Activated CD8-positive, alpha-beta T cell treated with anti-CD3 and anti-CD28 coated beads for 36 hours (primary cell): ENCODE measurements around the gene VWA2. TPM values are rescaled to one million over a fixed set of nuclear protein-coding genes. Genes with fewer than 3 reads are reported as not detected.

Source experiments
- ATAC-seq: fragments of 200-7000 bp; cut with Tn5 transposase; one replicate; pipeline ENCODE4 v1.10.0; 2021; ENCODE audit warnings: mild to moderate bottlenecking, moderate library complexity
- CTCF ChIA-PET: fragments of 350-600 bp; sonication (Branson Sonifier 250); formaldehyde crosslinking; loops from one replicate; lab custom pipeline; 2021; ENCODE audit warnings: antibody characterized with exemption; lab: Charles Lee
- POLR2A ChIA-PET: fragments of 350-600 bp; sonication (Branson Sonifier 250); formaldehyde crosslinking; loops from one replicate; lab custom pipeline; 2021; ENCODE audit warnings: antibody characterized with exemption; lab: Charles Lee
- DNase-seq: peaks from one replicate; pipeline ENCODE4 v3.0.0-alpha.2; 2020
- H3K27ac Mint-ChIP-seq: one replicate; pipeline ENCODE4 v1.8.0; 2021; ENCODE audit warnings: mild to moderate bottlenecking, mixed read lengths
- H3K27me3 Mint-ChIP-seq: one replicate; pipeline ENCODE4 v1.8.0; 2021; ENCODE audit warnings: mixed read lengths
- H3K36me3 Mint-ChIP-seq: one replicate; pipeline ENCODE4 v1.8.0; 2021; ENCODE audit warnings: low read depth, mixed read lengths
- H3K4me1 Mint-ChIP-seq: one replicate; pipeline ENCODE4 v1.8.0; 2021; ENCODE audit warnings: low read depth, mixed read lengths
- H3K4me3 Mint-ChIP-seq: one replicate; pipeline ENCODE4 v1.8.0; 2021; ENCODE audit warnings: mild to moderate bottlenecking, moderate library complexity, mixed read lengths
- H3K9me3 Mint-ChIP-seq: one replicate; pipeline ENCODE4 v1.8.0; 2021; ENCODE audit warnings: mixed read lengths
- intact Hi-C: fragments of 100-400 bp; cut with micrococcal nuclease; formaldehyde crosslinking; loops from one replicate; pipeline ENCODE4 v1.10.0; 2022
- total RNA-seq, 2 experiments: library from RNA; stranded (reverse); gene quantifications; one replicate each; pipeline ENCODE4 v1.2.3, GENCODE V29; 2021
- TF ChIP-seq, protein P1 (sequence below): fragments of 200-600 bp; IDR thresholded peaks from one replicate; pipeline ENCODE4 v1.8.0; 2022; ENCODE audit warnings: antibody characterized with exemption, mild to moderate bottlenecking

VWA2 gene
- total RNA-seq, 2 experiments from 2014 or later, result not detected

DNA sequence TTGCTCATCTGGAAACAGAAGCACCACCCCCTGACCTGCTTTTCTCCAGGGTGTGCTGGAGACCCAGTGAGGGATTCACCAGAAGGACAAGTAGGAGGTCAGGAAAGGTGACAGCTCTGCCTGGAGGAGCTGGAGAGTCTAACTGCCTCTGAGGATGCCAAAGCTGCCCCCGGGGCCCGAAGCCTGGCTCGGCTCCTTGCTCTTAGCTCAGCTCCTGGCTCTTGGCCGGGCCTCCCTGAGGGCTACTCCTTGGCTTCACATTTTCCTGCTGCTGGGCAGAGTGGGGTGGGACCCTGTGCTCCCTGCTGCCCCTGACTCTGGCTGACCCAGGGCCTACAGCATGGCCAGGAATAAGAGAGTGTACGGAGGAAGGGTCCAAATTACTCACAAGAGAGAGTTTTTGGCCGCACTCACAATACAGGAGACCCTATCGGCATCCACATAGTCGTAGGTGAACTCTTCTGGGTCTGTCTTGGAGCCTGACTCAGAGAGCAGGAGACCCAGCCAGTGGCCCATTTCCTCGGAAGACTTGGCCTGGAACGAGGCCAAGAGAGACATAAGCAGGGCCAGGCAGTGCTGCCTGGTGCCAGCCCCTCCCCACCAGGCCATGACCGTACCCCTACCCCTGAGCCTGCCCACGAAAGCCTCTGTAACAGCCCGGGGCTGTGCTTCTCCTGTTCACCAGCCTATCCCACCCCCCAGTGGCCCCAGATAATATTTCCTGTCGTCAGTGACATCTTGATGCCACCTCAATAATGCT is 63.1 kb downstream of the VWA2 start:
- ChIA-PET POLR2A (no interaction called here), CTCF (interaction anchor here (0.8 to 2.7 kb wide), 11 partner anchors 10 to 482 kb away, joined by 3 to 30 read pairs (median 17); no protein-coding TSS in a partner anchor)
- peaks cover 5% of the 10 kb centered on the region for H3K36me3 Mint-ChIP-seq
- no peaks in the 10 kb centered on the region for H3K27me3 Mint-ChIP-seq
- H3K4me1 Mint-ChIP-seq, result peaks cover 9% of the 10 kb centered on the region
- H3K4me3 Mint-ChIP-seq, result no peak overlapping the region
- no peak for DNase-seq
- no peak overlapping the region for H3K27ac Mint-ChIP-seq
- no peaks in the 10 kb centered on the region for H3K9me3 Mint-ChIP-seq
- no peak for ATAC-seq
- intact Hi-C loops, result loop anchor here (5.0 kb wide), 2 partner anchors 125 to 245 kb away; no protein-coding TSS in a partner anchor
- TF ChIP-seq, protein P1, sequence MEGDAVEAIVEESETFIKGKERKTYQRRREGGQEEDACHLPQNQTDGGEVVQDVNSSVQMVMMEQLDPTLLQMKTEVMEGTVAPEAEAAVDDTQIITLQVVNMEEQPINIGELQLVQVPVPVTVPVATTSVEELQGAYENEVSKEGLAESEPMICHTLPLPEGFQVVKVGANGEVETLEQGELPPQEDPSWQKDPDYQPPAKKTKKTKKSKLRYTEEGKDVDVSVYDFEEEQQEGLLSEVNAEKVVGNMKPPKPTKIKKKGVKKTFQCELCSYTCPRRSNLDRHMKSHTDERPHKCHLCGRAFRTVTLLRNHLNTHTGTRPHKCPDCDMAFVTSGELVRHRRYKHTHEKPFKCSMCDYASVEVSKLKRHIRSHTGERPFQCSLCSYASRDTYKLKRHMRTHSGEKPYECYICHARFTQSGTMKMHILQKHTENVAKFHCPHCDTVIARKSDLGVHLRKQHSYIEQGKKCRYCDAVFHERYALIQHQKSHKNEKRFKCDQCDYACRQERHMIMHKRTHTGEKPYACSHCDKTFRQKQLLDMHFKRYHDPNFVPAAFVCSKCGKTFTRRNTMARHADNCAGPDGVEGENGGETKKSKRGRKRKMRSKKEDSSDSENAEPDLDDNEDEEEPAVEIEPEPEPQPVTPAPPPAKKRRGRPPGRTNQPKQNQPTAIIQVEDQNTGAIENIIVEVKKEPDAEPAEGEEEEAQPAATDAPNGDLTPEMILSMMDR, result no peak

- Mint-ChIP-seq H3K4me3 (peak overlapping the region; percentile 86), H3K27me3 (no peaks in the 10 kb centered on the region), H3K27ac (peak overlapping the region; percentile 89), H3K36me3 (no peaks in the 10 kb centered on the region), H3K4me1 (peaks cover 13% of the 10 kb centered on the region), H3K9me3 (no peaks in the 10 kb centered on the region)
- intact Hi-C loops, result loop anchor here (5.0 kb wide), 2 partner anchors 124 to 244 kb away; no protein-coding TSS in a partner anchor
- POLR2A ChIA-PET, result no interaction called here
- no peak for DNase-seq
- peak; percentile 6 for ATAC-seq
- TF ChIP-seq, protein P1, result no peak
- CTCF ChIA-PET, result interaction anchor here (0.7 to 2.7 kb wide), 83 partner anchors 8 to 826 kb away, joined by 3 to 46 read pairs (median 6); partner anchors contain the start of gene FHIP2A
These were observed 64.5 kb downstream of the VWA2 start for GRCh38 chr10:114303556-114303955.

GRCh38 chr10:114304017-114304570 is 65.0 kb downstream of the VWA2 start:
- ChIA-PET CTCF (interaction anchor here (0.7 to 2.7 kb wide), 95 partner anchors 9 to 826 kb away, joined by 3 to 46 read pairs (median 5); partner anchors contain the start of gene FHIP2A), POLR2A (no interaction called here)
- peak; percentile 72 for ATAC-seq
- peak overlapping the region; percentile 86 for H3K4me3 Mint-ChIP-seq
- no peaks in the 10 kb centered on the region for H3K27me3 Mint-ChIP-seq
- peak overlapping the region; percentile 89 for H3K27ac Mint-ChIP-seq
- intact Hi-C loops, result loop anchor here (1.0 to 5.0 kb wide), 4 partner anchors 123 to 483 kb away; no protein-coding TSS in a partner anchor
- H3K9me3 Mint-ChIP-seq, result no peaks in the 10 kb centered on the region
- DNase-seq, result peak; percentile 92
- TF ChIP-seq, protein P1, result peak; percentile 62
- peaks cover 13% of the 10 kb centered on the region for H3K4me1 Mint-ChIP-seq
- H3K36me3 Mint-ChIP-seq, result no peaks in the 10 kb centered on the region

DNA sequence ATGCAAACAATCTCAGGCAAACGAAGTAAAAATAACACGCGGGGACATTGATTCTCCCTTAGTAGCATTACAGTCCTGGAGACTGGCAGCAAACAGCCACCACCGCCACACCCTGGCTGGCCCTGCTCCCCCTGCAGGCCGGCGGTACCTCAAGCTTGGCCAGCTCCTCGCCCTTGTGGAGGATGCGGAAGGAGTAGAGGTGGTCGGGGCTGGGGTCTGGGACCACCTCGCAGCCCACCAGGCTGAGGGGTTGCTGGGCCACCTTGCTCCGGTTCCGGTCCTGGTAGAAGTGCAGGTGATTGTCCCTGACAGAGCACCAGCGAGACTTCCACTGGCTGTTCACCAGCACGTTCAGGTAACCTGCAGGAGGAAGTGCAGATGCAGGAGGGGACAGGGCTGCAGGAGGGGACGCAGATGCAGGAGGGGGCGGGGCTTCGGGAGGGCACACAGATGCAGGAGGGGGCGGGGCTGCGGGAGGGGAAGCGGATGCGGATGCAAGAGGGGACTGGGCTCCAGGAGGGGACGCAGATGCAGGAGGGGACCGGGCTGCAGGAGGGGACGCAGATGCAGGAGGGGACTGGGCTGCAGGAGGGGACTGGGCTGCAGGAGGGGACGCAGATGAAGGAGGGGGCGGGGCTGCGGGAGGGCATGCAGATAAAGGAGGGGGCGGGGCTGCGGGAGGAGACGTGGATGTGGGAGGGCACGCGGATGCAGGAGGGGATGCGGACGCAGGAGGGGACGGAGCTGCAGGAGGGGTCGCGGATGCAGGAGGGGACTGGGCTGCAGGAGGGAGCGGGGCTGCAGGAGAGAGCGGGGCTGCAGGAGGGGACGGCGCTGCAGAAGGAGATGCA is 65.7 kb downstream of the VWA2 start:
- Mint-ChIP-seq H3K36me3 (no peaks in the 10 kb centered on the region), H3K27me3 (no peaks in the 10 kb centered on the region), H3K27ac (peak overlapping the region; percentile 89), H3K4me1 (peaks cover 13% of the 10 kb centered on the region), H3K4me3 (peak overlapping the region; percentile 86), H3K9me3 (no peaks in the 10 kb centered on the region)
- DNase-seq, result peak; percentile 84
- POLR2A ChIA-PET, result no interaction called here
- peak; percentile 80 for ATAC-seq
- TF ChIP-seq, protein P1, result peak; percentile 55
- CTCF ChIA-PET, result interaction anchor here (0.7 to 2.7 kb wide), 82 partner anchors 8 to 619 kb away, joined by 3 to 46 read pairs (median 5); no protein-coding TSS in a partner anchor
- intact Hi-C loops, result loop anchor here (1.0 to 5.0 kb wide), 4 partner anchors 123 to 482 kb away; no protein-coding TSS in a partner anchor
